ENCODE data around the gene RAB1A. TPM values are rescaled to one million over a fixed set of nuclear protein-coding genes. Genes with fewer than 3 reads are reported as not detected.

Gene RAB1A
- total and polyA plus RNA-seq, 10 of the 15 experiments (the other 5 are each of a cell fraction or from before 2014, with no cell fraction given), result 48.9 to 171 (median 83.4) TPM

- TF ChIP-seq BCL3 (IDR thresholded peaks at IDR 0.05; ENCODE audit: borderline replicate concordance, insufficient read depth, low read depth, low read length, poor library complexity, severe bottlenecking), result peak; percentile 43
Observed at GRCh38 chr2:65064728-65065552, 65.0 kb downstream of the RAB1A start (continued).

DNA sequence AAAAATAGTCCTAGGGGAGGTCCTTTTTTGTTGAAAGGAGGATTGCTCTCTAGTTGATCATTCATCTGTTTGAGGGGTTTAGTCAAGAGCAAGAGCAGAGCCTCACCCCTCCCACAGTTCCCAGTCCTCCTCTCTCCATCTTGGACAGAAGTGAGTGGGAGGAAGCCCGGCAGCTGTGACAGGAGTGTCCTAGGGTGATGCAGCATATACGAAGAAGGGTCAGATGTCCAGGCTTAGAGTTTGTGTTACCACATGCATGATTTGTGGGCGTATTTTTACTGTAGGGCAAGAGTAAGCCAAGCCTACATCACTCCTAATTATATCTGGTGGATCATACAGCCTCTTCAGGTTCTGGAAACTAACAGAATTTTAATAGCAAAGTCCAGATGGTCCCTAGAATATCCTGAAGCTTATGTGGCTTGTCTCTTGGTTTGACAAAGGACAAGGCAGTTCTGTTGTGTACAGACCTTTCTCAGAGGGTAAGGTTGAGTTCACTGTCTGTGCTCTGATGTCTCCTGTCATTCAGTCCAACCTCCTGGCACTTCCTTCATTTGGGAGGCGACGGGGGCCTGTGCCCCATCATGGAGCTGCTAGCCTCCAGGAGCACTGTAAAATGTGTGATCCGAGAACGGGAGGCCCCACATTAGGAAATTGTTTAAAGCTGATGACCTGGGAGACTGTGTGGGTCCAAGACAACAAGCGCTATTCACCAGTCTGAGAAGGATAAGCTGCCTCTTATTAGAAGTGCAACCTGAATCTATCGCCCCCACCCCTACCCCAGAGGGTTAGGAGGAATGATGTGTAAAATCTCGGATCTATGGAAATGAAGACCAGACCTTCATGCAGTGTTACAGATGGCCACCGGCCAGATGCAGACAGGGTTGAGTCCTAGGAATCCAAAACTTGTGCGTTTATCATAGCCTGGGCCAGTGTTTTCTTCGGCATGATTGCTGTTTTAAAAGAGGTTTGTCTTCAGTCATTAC lies 66.8 kb downstream of the RAB1A start:
- no TSS peak for BruUV-seq (replicated peaks)
- H3K4me1 ChIP-seq (ENCODE audit: control insufficient read depth, insufficient read depth, low read length), result peaks cover 12% of the 10 kb centered on the region
- no peak for TF ChIP-seq SMARCA5 (IDR thresholded peaks at IDR 0.05)
- TF ChIP-seq BCL11A (IDR thresholded peaks at IDR 0.05; ENCODE audit: low read depth, low read length), result no peak
- TF ChIP-seq PAX5 (IDR thresholded peaks at IDR 0.05; ENCODE audit: borderline replicate concordance, low read depth, low read length), result no peak
- TF ChIP-seq, protein P1, sequence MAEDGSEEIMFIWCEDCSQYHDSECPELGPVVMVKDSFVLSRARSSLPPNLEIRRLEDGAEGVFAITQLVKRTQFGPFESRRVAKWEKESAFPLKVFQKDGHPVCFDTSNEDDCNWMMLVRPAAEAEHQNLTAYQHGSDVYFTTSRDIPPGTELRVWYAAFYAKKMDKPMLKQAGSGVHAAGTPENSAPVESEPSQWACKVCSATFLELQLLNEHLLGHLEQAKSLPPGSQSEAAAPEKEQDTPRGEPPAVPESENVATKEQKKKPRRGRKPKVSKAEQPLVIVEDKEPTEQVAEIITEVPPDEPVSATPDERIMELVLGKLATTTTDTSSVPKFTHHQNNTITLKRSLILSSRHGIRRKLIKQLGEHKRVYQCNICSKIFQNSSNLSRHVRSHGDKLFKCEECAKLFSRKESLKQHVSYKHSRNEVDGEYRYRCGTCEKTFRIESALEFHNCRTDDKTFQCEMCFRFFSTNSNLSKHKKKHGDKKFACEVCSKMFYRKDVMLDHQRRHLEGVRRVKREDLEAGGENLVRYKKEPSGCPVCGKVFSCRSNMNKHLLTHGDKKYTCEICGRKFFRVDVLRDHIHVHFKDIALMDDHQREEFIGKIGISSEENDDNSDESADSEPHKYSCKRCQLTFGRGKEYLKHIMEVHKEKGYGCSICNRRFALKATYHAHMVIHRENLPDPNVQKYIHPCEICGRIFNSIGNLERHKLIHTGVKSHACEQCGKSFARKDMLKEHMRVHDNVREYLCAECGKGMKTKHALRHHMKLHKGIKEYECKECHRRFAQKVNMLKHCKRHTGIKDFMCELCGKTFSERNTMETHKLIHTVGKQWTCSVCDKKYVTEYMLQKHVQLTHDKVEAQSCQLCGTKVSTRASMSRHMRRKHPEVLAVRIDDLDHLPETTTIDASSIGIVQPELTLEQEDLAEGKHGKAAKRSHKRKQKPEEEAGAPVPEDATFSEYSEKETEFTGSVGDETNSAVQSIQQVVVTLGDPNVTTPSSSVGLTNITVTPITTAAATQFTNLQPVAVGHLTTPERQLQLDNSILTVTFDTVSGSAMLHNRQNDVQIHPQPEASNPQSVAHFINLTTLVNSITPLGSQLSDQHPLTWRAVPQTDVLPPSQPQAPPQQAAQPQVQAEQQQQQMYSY (CRISPR knock-in tag; IDR thresholded peaks at IDR 0.05), result no peak
- no peak for TF ChIP-seq CTCF (IDR thresholded peaks at IDR 0.05 in 2 of 3, conservative IDR thresholded peaks at IDR 0.05 in 1 of 3; ENCODE audit: control insufficient read depth in 2 of 3, extremely low read depth in 1 of 3, insufficient read depth in 1 of 3, low read depth in 3 of 3, low read length in 3 of 3)
- no peak for TF ChIP-seq RFX5 (IDR thresholded peaks at IDR 0.05; ENCODE audit: low read depth, low read length)
- no peak for TF ChIP-seq CEBPB (IDR thresholded peaks at IDR 0.05; ENCODE audit: borderline replicate concordance in 1 of 2, low read depth in 2 of 2, low read length in 2 of 2)
- no peak for TF ChIP-seq MTA3 (IDR thresholded peaks at IDR 0.05; ENCODE audit: borderline replicate concordance, low read length)

More for the DNA sequence above, 66.8 kb downstream of the RAB1A start:
- POLR2A ChIA-PET, result no interaction called here
- SMC1A ChIA-PET (ENCODE audit: uncharacterized antibody, unreplicated experiment), result interaction anchor here (0.7 to 3.0 kb wide), 8 partner anchors 18 to 511 kb away, joined by 3 to 56 read pairs (median 4); no protein-coding TSS in a partner anchor
- Histone ChIP-seq H2AFZ (ENCODE audit: control insufficient read depth, low read depth, low read length) (no peak overlapping the region), H4K20me1 (ENCODE audit: control insufficient read depth, insufficient read depth) (no peaks in the 10 kb centered on the region), H3K4me3 (no peak overlapping the region), H3K79me2 (ENCODE audit: control insufficient read depth, insufficient read depth, low read length) (no peaks in the 10 kb centered on the region; the same call in none of the 2 replicates), H3K36me3 (ENCODE audit: control insufficient read depth in 2 of 2, insufficient read depth in 2 of 2, low read length in 1 of 2) (no peaks in the 10 kb centered on the region; a peak in 1 of 4 replicates), H3K27me3 (replicated peaks in 1 of 2; ENCODE audit: control insufficient read depth in 2 of 2, insufficient read depth in 2 of 2, low read length in 1 of 2) (no peaks in the 10 kb centered on the region), H3K27ac (ENCODE audit: control insufficient read depth, insufficient read depth) (no peak overlapping the region), H3K9ac (ENCODE audit: control insufficient read depth, insufficient read depth, low read length) (no peak overlapping the region), H3K9me3 (replicated peaks; ENCODE audit: control insufficient read depth, insufficient read depth, low read length) (no peaks in the 10 kb centered on the region), H3K4me2 (ENCODE audit: control insufficient read depth, insufficient read depth) (no peak overlapping the region)
- WGBS (ENCODE audit: insufficient coverage, insufficient replicate concordance, low lambda C conversion rate, missing lambda C conversion rate), result 89% methylated on average over 13 of the region's 13 CpGs
- RAD21 ChIA-PET (ENCODE audit: unreplicated experiment), result interaction anchor here (1.3 to 2.4 kb wide), 2 partner anchors 101 to 123 kb away, joined by 3 to 35 read pairs; no protein-coding TSS in a partner anchor
- in situ Hi-C loops (cut with MboI), result loop anchor here (10.0 kb wide), 1 partner anchor 102 kb away; no protein-coding TSS in a partner anchor
- no peak for FAIRE-seq
- ATAC-seq, result no peak
- CTCF ChIA-PET, result interaction anchor here (1.2 to 5.7 kb wide), 9 partner anchors 15 to 510 kb away, joined by 3 to 117 read pairs (median 20); partner anchors contain the start of gene RAB1A
- intact Hi-C loops (cut with micrococcal nuclease; ENCODE audit: unreplicated experiment), result loop anchor here (5.0 to 10.0 kb wide), 2 partner anchors 372 to 489 kb away; partner anchors contain the start of gene SPRED2
- no peak for DNase-seq (ENCODE audit: low read depth, low spot score)

All from GM12878 (cell line).